Keratinocyte (primary cell): ENCODE results near the gene SLX1A.

Experiments used
- CTCF ChIP-seq, 3 experiments: IDR thresholded peaks in 1 of 3; conservative IDR thresholded peaks in 1 of 3; optimal IDR thresholded peaks in 1 of 3; 2 replicates in 2 of 3; 3 replicates in 1 of 3; pipeline versions ENCODE3 to v1.5.1; 2011; ENCODE audit warnings: low read length in 3 of 3, mild to moderate bottlenecking in 3 of 3, moderate library complexity in 2 of 3, control low read depth in 1 of 3, inconsistent platforms in 1 of 3; ENCODE audit not compliant: insufficient read depth in 2 of 3; ENCODE audit errors: extremely low read depth in 1 of 3
- EZH2 ChIP-seq: IDR thresholded peaks from one replicate; pipeline ENCODE4 v1.6.1; 2012; ENCODE audit warnings: inconsistent platforms, mild to moderate bottlenecking, low read length, moderate library complexity

DNA sequence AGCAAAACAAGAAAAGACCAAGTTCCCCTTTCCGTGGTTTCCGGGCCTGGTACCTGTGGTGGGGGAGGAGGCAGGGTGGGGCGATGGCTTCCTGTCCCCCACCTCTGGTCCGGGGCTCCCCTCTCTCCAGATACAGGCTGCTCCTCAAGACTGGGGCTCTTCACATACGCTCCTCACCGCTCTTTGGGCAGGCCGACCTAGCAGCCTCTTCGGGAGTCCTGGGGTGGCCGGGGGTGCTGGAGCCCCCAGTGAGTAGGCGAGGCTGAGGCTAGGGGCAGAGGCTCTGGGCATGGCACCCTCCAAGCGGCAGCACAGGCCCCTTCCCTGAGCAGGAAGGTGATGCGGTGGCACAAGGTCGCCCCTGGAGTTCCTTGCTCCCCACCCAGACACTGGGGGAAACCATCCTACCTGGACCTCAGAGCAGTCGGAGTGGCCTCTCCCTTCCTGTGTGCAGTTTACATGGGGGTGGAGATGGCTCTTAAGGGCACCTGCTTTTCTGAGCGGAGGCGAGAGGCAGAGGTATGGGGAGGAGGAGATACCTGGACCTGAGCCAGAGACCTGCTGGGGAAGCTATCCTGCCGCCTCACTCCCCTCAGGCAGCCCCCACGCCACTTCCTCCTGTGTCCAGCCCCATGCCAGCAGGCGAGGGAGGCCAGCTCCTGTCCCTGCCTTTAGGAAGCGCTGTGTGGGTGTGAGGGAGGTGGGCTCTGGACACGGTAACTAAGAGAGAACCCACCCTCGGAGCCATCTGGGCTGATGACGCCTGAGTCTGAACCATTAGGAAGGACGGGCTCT is 9.4 kb upstream of the SLX1A start:
- TF ChIP-seq CTCF (optimal IDR thresholded peaks at IDR 0.05 in 1 of 3, IDR thresholded peaks at IDR 0.05 in 1 of 3, conservative IDR thresholded peaks at IDR 0.05 in 1 of 3; ENCODE audit: extremely low read depth in 1 of 3, insufficient read depth in 2 of 3, low read length in 3 of 3) (no peak), EZH2 (no peak)
